ENCODE measurements around the gene FBXO42. TPM values are rescaled to one million over a fixed set of nuclear protein-coding genes. Genes with fewer than 3 reads are reported as not detected.
A peak's percentile ranks its signal among the peaks of the same experiment; 100 is the strongest.

FBXO42 gene
- total and polyA plus RNA-seq, 2 of the 4 experiments (the other 2 are of a cell fraction), result 12.0 to 18.8 TPM

DNA sequence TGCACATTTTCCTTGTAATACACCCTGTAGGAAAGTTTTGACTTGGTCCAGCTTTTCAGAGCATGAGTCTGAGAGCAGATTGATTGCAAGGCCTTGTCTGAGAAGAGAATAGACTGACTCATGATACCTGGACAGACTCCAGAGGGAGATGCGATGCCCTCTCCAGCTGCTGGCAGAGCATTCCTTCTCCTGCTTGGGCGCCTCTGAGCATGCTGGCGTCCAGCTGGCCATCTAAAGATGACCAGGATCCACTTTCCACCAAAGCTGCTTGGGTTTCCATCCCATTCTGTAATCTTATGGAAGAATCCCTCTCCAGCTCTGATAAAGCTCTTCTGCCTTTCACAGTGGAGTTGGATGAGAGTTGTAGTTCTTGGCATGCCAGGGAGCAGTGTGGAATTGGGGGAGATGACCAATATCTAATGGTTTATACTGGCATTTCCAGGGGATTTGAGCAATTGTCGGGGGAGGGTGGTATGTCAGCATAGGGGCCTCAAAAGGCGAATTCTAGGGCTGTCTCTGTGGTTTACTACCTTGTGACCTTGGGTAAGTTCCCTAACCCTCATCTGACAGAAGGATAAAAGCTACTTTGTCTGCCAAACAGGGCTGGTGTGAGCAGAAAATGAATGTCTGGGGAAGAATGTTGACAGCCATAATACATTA lies 34.3 kb upstream of the FBXO42 start:
- ATAC-seq (ENCODE audit: low read depth) (peak; percentile 50), DNase-seq (peak; percentile 76)
- Histone ChIP-seq H3K9ac (ENCODE audit: low read depth, low read length) (no peak overlapping the region), H2BK20ac (ENCODE audit: low read depth, low read length) (0 out of 2 replicates have a peak overlapping the region, but pooled peaks have one; percentile 18), H4K5ac (ENCODE audit: low read depth, low read length) (no peak overlapping the region), H2AK5ac (ENCODE audit: low read depth, low read length) (0 out of 2 replicates have a peak overlapping the region, but pooled peaks have one; percentile 5), H2BK120ac (ENCODE audit: low read depth, low read length) (peak overlapping the region; percentile 49; the same call in 1 of the 2 replicates), H4K20me1 (ENCODE audit: insufficient read depth, low read length) (peaks cover 72% of the 10 kb centered on the region), H3K23ac (ENCODE audit: low read depth, low read length) (peak overlapping the region; percentile 4; the same call in 1 of the 2 replicates), H3K9me3 (ENCODE audit: control insufficient read depth, insufficient read depth, low read length) (no peaks in the 10 kb centered on the region), H2AK9ac (replicated peaks; ENCODE audit: low read depth, low read length, poor library complexity) (peak overlapping the region; percentile 49), H4K8ac (ENCODE audit: low read depth in 2 of 2, low read length in 2 of 2) (peak overlapping the region in 1 of 2 experiments; percentile 4; a peak in 1 of 4 replicates), H2BK15ac (ENCODE audit: low read depth, low read length) (no peak overlapping the region), H3K27me3 (ENCODE audit: control insufficient read depth, insufficient read depth, low read length) (no peaks in the 10 kb centered on the region), H2AFZ (replicated peaks; ENCODE audit: low read length, poor library complexity) (no peak overlapping the region), H3K36me3 (ENCODE audit: control insufficient read depth, insufficient read depth, low read length) (no peaks in the 10 kb centered on the region), H3K4ac (ENCODE audit: low read depth, low read length) (peak overlapping the region; percentile 47), H3K56ac (ENCODE audit: extremely low read depth, insufficient read depth, low read length) (no peak overlapping the region; the same call in 1 of the 2 replicates), H3K14ac (replicated peaks; ENCODE audit: low read depth, low read length) (no peak overlapping the region), H3K4me1 (ENCODE audit: control insufficient read depth, insufficient read depth, low read length) (peaks cover 24% of the 10 kb centered on the region), H2BK5ac (ENCODE audit: low read depth, low read length, poor library complexity, severe bottlenecking) (peak overlapping the region; percentile 67), H3K4me3 (ENCODE audit: insufficient read depth, low read depth, low read length) (no peak overlapping the region), H3K9me1 (ENCODE audit: insufficient read depth, low read length) (peaks cover 45% of the 10 kb centered on the region), H4K91ac (ENCODE audit: insufficient read depth, low read depth, low read length) (no peak overlapping the region), H3K4me2 (ENCODE audit: low read depth, low read length) (peak overlapping the region; percentile 67), H3K18ac (ENCODE audit: low read depth, low read length) (peak overlapping the region; percentile 13), H3K27ac (ENCODE audit: insufficient read depth, low read length) (peak overlapping the region; percentile 12; the same call in 1 of the 2 replicates), H3K79me1 (ENCODE audit: low read depth in 1 of 2, low read length in 2 of 2) (peaks cover 17 to 76% of the 10 kb centered on the region in 2 experiments)
- in situ Hi-C loops (cut with MboI; ENCODE audit: low sequenced_read_pairs), result no loop called here
- TF ChIP-seq NFE2L2 (IDR thresholded peaks at IDR 0.05; ENCODE audit: low read depth, low read length) (peak; percentile 58; the same call in 1 of the 2 replicates), RCOR1 (IDR thresholded peaks at IDR 0.05; ENCODE audit: insufficient replicate concordance, low read length) (peak; percentile 13)
- TF ChIP-seq, protein P1, sequence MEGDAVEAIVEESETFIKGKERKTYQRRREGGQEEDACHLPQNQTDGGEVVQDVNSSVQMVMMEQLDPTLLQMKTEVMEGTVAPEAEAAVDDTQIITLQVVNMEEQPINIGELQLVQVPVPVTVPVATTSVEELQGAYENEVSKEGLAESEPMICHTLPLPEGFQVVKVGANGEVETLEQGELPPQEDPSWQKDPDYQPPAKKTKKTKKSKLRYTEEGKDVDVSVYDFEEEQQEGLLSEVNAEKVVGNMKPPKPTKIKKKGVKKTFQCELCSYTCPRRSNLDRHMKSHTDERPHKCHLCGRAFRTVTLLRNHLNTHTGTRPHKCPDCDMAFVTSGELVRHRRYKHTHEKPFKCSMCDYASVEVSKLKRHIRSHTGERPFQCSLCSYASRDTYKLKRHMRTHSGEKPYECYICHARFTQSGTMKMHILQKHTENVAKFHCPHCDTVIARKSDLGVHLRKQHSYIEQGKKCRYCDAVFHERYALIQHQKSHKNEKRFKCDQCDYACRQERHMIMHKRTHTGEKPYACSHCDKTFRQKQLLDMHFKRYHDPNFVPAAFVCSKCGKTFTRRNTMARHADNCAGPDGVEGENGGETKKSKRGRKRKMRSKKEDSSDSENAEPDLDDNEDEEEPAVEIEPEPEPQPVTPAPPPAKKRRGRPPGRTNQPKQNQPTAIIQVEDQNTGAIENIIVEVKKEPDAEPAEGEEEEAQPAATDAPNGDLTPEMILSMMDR (conservative IDR thresholded peaks at IDR 0.05; ENCODE audit: low read depth, low read length), result no peak
- intact Hi-C loops (cut with micrococcal nuclease), result no loop called here
- no CpG with 5 or more reads among the region's 5 CpGs for WGBS, 2 experiments (ENCODE audit: extremely low coverage in 2 of 2, insufficient read length in 1 of 2)
- dilution Hi-C loops (cut with HindIII; ENCODE audit: low sequenced_read_pairs, unreplicated experiment), result no loop called here
- no TSS peak for BruUV-seq (replicated peaks)
- ChIA-PET CTCF (interaction anchor here (0.6 to 0.9 kb wide), 2 partner anchors 10 to 23 kb away, joined by 3 to 4 read pairs; no protein-coding TSS in a partner anchor), POLR2A (ENCODE audit: unreplicated experiment) (interaction anchor here (0.8 kb wide), 1 partner anchor 11 kb away, joined by 3 read pairs; no protein-coding TSS in a partner anchor)

Measured in IMR-90 (cell line).